Activated B cell treated with CpG ODN at 0.5 μM for 24 hours (primary cell): ENCODE measurements around the gene RAB3IL1. TPM values are rescaled to one million over a fixed set of nuclear protein-coding genes. Genes with fewer than 3 reads are reported as not detected.

Experiments used
- ATAC-seq: fragments of 200-7000 bp; cut with Tn5 transposase; one replicate; pipeline ENCODE4 v1.10.0; 2021; ENCODE audit warnings: low read depth, mild to moderate bottlenecking, moderate library complexity
- CTCF ChIA-PET: fragments of 350-600 bp; sonication (Branson Sonifier 250); formaldehyde crosslinking; loops from one replicate; lab custom pipeline; 2021; ENCODE audit warnings: antibody characterized with exemption; lab: Charles Lee
- POLR2A ChIA-PET: fragments of 350-600 bp; sonication (Branson Sonifier 250); formaldehyde crosslinking; loops from one replicate; lab custom pipeline; 2021; ENCODE audit warnings: antibody characterized with exemption; lab: Charles Lee
- DNase-seq: peaks from one replicate; pipeline ENCODE4 v3.0.0; 2022
- H3K27ac Mint-ChIP-seq: one replicate; pipeline ENCODE4 v1.8.0; 2020; ENCODE audit warnings: mixed read lengths
- H3K27me3 Mint-ChIP-seq: one replicate; pipeline ENCODE4 v1.8.0; 2021; ENCODE audit warnings: mixed read lengths
- H3K36me3 Mint-ChIP-seq: one replicate; pipeline ENCODE4 v1.8.0; 2021; ENCODE audit warnings: low read depth, mixed read lengths
- H3K4me1 Mint-ChIP-seq: one replicate; pipeline ENCODE4 v1.8.0; 2021; ENCODE audit warnings: mixed read lengths
- H3K4me3 Mint-ChIP-seq: one replicate; pipeline ENCODE4 v1.8.0; 2020; ENCODE audit warnings: mild to moderate bottlenecking, mixed read lengths
- H3K9me3 Mint-ChIP-seq: one replicate; pipeline ENCODE4 v1.8.0; 2020; ENCODE audit warnings: mixed read lengths
- CTCF ChIP-seq: fragments of 200-600 bp; IDR thresholded peaks from one replicate; pipeline ENCODE4 v1.8.0; 2022; ENCODE audit warnings: antibody characterized with exemption, mild to moderate bottlenecking
- intact Hi-C: fragments of 100-400 bp; cut with micrococcal nuclease; formaldehyde crosslinking; loops from one replicate; pipeline ENCODE4 v1.15.1; 2024
- total RNA-seq: library from RNA; stranded (reverse); gene quantifications from 2 replicates; pipeline ENCODE4 v1.2.3, GENCODE V29; 2022

Gene RAB3IL1
- total RNA-seq, 1 donor from 2014 or later: not detected

GRCh38 chr11:61871158-61871597 is 46.2 kb downstream of the RAB3IL1 start:
- CTCF ChIA-PET: interaction anchor here (0.9 to 7.0 kb wide), 16 partner anchors 10 to 440 kb away, joined by 3 to 104 read pairs (median 4); partner anchors contain the start of genes BEST1 and FADS3
- Mint-ChIP-seq H3K9me3 (no peaks in the 10 kb centered on the region), H3K27me3 (no peaks in the 10 kb centered on the region), H3K27ac (peak overlapping the region; percentile 46), H3K36me3 (peaks cover 9% of the 10 kb centered on the region), H3K4me3 (peak overlapping the region; percentile 75), H3K4me1 (peaks cover 10% of the 10 kb centered on the region)
- DNase-seq: peak; percentile 76
- POLR2A ChIA-PET: interaction anchor here (0.6 to 1.7 kb wide), 6 partner anchors 21 to 211 kb away, joined by 3 to 7 read pairs (median 4); no protein-coding TSS in a partner anchor
- intact Hi-C loops: loop anchor here (1.0 kb wide), 9 partner anchors 9 to 507 kb away; no protein-coding TSS in a partner anchor
- ATAC-seq: peak; percentile 95
- TF ChIP-seq CTCF: peak; percentile 89

- ATAC-seq (no peak), DNase-seq (no peak)
- Mint-ChIP-seq H3K9me3 (no peaks in the 10 kb centered on the region), H3K27ac (no peak overlapping the region), H3K4me1 (peaks cover 10% of the 10 kb centered on the region), H3K27me3 (no peaks in the 10 kb centered on the region), H3K36me3 (peaks cover 8% of the 10 kb centered on the region), H3K4me3 (no peak overlapping the region)
- no peak for TF ChIP-seq CTCF
- CTCF ChIA-PET: interaction anchor here (0.9 to 7.0 kb wide), 17 partner anchors 9 to 440 kb away, joined by 3 to 104 read pairs (median 4); partner anchors contain the start of genes BEST1 and FADS3
- intact Hi-C loops: loop anchor here (1.0 kb wide), 9 partner anchors 10 to 508 kb away; no protein-coding TSS in a partner anchor
- POLR2A ChIA-PET: interaction anchor here (1.0 to 1.7 kb wide), 5 partner anchors 27 to 211 kb away, joined by 3 to 7 read pairs (median 4); no protein-coding TSS in a partner anchor
These were observed 46.8 kb downstream of the RAB3IL1 start for GRCh38 chr11:61870541-61871031.

GRCh38 chr11:61869708-61870451 is 47.5 kb downstream of the RAB3IL1 start:
- ATAC-seq (no peak), DNase-seq (no peak)
- H3K27me3 Mint-ChIP-seq: no peaks in the 10 kb centered on the region
- ChIA-PET CTCF (interaction anchor here (0.9 to 7.0 kb wide), 15 partner anchors 9 to 441 kb away, joined by 3 to 104 read pairs (median 5); partner anchors contain the start of genes BEST1 and FADS3), POLR2A (interaction anchor here (1.2 to 1.7 kb wide), 3 partner anchors 28 to 212 kb away, joined by 3 to 7 read pairs (median 4); no protein-coding TSS in a partner anchor)
- H3K4me3 Mint-ChIP-seq: no peak overlapping the region
- H3K4me1 Mint-ChIP-seq: peaks cover 10% of the 10 kb centered on the region
- intact Hi-C loops: no loop called here
- peaks cover 2% of the 10 kb centered on the region for H3K36me3 Mint-ChIP-seq
- H3K27ac Mint-ChIP-seq: no peak overlapping the region
- no peak for TF ChIP-seq CTCF
- no peaks in the 10 kb centered on the region for H3K9me3 Mint-ChIP-seq

- intact Hi-C loops: no loop called here
- TF ChIP-seq CTCF: no peak
- ATAC-seq: no peak
- no peak for DNase-seq
- POLR2A ChIA-PET: no interaction called here
- Mint-ChIP-seq H3K27ac (no peak overlapping the region), H3K4me1 (peaks cover 9% of the 10 kb centered on the region), H3K4me3 (no peak overlapping the region), H3K27me3 (no peaks in the 10 kb centered on the region), H3K9me3 (no peaks in the 10 kb centered on the region), H3K36me3 (peaks cover 2% of the 10 kb centered on the region)
- CTCF ChIA-PET: interaction anchor here (1.3 to 7.0 kb wide), 6 partner anchors 10 to 239 kb away, joined by 3 to 104 read pairs (median 47); partner anchors contain the start of gene BEST1
These were observed 48.0 kb downstream of the RAB3IL1 start for GRCh38 chr11:61869429-61869707.
